Measurements from ENCODE around the gene LRBA. TPM values are rescaled to one million over a fixed set of nuclear protein-coding genes. Genes with fewer than 3 reads are reported as not detected.
A peak's percentile ranks its signal among the peaks of the same experiment; 100 is the strongest.

LRBA gene
- total RNA-seq, 1 experiment from 2014 or later, result 55.3 TPM

- Histone ChIP-seq H3K18ac (ENCODE audit: insufficient read length, low read depth, low read length) (no peak overlapping the region), H3K79me2 (ENCODE audit: insufficient read depth, low read length) (no peaks in the 10 kb centered on the region), H2BK5ac (ENCODE audit: insufficient read length, low read length) (no peak overlapping the region), H2AFZ (ENCODE audit: low read length) (no peak overlapping the region), H3K4ac (ENCODE audit: low read depth, low read length) (no peak overlapping the region), H2BK12ac (ENCODE audit: insufficient read length, low read depth, low read length) (no peak overlapping the region), H2BK15ac (ENCODE audit: low read depth, low read length) (no peak overlapping the region), H4K5ac (ENCODE audit: insufficient read length, low read depth, low read length) (no peak overlapping the region), H3K23ac (ENCODE audit: insufficient read length, low read depth, low read length) (no peak overlapping the region), H3K4me1 (ENCODE audit: insufficient read depth, low read length) (no peaks in the 10 kb centered on the region), H2BK120ac (ENCODE audit: low read depth, low read length, poor library complexity, severe bottlenecking) (no peak overlapping the region), H3K4me2 (ENCODE audit: insufficient read depth, insufficient read length, low read length) (no peak overlapping the region), H3K27me3 (ENCODE audit: insufficient read depth, low read length) (no peaks in the 10 kb centered on the region), H2AK5ac (ENCODE audit: insufficient read length, low read length) (no peak overlapping the region), H4K91ac (ENCODE audit: insufficient read length, low read depth, low read length) (no peak overlapping the region), H3K9ac (ENCODE audit: extremely low read depth, insufficient read length, low read length) (no peak overlapping the region), H2BK20ac (ENCODE audit: low read depth, low read length, poor library complexity, severe bottlenecking) (no peak overlapping the region), H3K14ac (ENCODE audit: insufficient read depth, low read length) (no peak overlapping the region), H3K23me2 (ENCODE audit: insufficient read length, low read depth, low read length, poor library complexity, severe bottlenecking) (no peaks in the 10 kb centered on the region), H3K79me1 (ENCODE audit: insufficient read depth, low read depth, low read length, poor library complexity, severe bottlenecking) (no peaks in the 10 kb centered on the region), H4K20me1 (ENCODE audit: control insufficient read depth, insufficient read depth, insufficient read length) (no peaks in the 10 kb centered on the region), H3T11ph (ENCODE audit: low read length) (no peak overlapping the region), H3K9me3 (ENCODE audit: control insufficient read depth, low read depth, low read length) (no peaks in the 10 kb centered on the region), H3K27ac (ENCODE audit: insufficient read length, low read depth, low read length) (no peak overlapping the region), H4K8ac (replicated peaks; ENCODE audit: insufficient read length, low read depth, low read length) (no peak overlapping the region), H3K56ac (ENCODE audit: insufficient read length, low read depth, low read length) (no peak overlapping the region)
- Mint-ChIP-seq H3K4me1 (no peaks in the 10 kb centered on the region; a peak in 1 of 4 replicates), H3K27ac (peak overlapping the region in 1 of 3 experiments; percentile 35; a peak in 1 of 7 replicates), H3K9me3 (no peaks in the 10 kb centered on the region), H3K4me3 (no peak overlapping the region), H3K27me3 (ENCODE audit: low read depth) (no peaks in the 10 kb centered on the region), H3K36me3 (ENCODE audit: insufficient read depth in 1 of 3, low read depth in 3 of 3) (peaks cover 2 to 7% (median 4%) of the 10 kb centered on the region in 3 experiments; a peak in 3 of 7 replicates)
- no peak for TF ChIP-seq CTCF (conservative IDR thresholded peaks at IDR 0.05)
- no CpG with 5 or more reads among the region's 4 CpGs for WGBS (ENCODE audit: extremely low coverage, insufficient read length, low lambda C conversion rate)
- DNase-seq, result no peak
Measured at GRCh38 chr4:150418757-150419410, 596.2 kb downstream of the LRBA start.
